ENCODE data around the gene BRMS1L. TPM values are rescaled to one million over a fixed set of nuclear protein-coding genes. Genes with fewer than 3 reads are reported as not detected.

The BRMS1L gene
- total RNA-seq, 1 donor, result 5.6 TPM

DNA sequence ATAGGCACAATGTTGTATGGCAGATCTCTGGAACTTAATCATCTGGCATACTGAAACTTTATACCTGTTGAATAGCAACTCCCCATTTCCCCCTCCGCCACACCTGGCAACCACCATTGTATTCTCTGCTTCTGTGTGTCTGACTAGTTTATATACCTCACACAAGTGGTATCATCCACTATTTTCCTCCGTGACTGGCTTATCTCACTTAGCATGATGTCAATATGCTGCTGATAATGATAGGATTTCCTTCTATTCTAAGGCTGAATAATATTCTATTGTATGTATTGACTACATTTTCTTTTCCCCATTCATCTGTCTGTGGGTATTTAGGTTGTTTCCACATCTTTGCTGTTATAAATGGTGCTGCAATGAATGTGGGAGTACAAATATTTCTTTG is 21.5 kb downstream of the BRMS1L start:
- TF ChIP-seq CTCF (IDR thresholded peaks at IDR 0.05; ENCODE audit: insufficient read depth, low read depth, low read length), result no peak
- no peak overlapping the region for H3K4me3 ChIP-seq (ENCODE audit: low read depth, low read length)
- DNase-seq (ENCODE audit: low read depth), result no peak

GRCh38 chr14:35849122-35849521 is 23.0 kb downstream of the BRMS1L start:
- no peak for TF ChIP-seq CTCF (IDR thresholded peaks at IDR 0.05; ENCODE audit: insufficient read depth, low read depth, low read length)
- DNase-seq (ENCODE audit: low read depth), result no peak
- no peak overlapping the region for H3K4me3 ChIP-seq (ENCODE audit: low read depth, low read length)

- DNase-seq (ENCODE audit: low read depth), result no peak
- no peak overlapping the region for H3K4me3 ChIP-seq (ENCODE audit: low read depth, low read length)
- TF ChIP-seq CTCF (IDR thresholded peaks at IDR 0.05; ENCODE audit: insufficient read depth, low read depth, low read length), result no peak
These were observed 25.7 kb downstream of the BRMS1L start for GRCh38 chr14:35851823-35852222.

GRCh38 chr14:35853225-35853624 is 27.1 kb downstream of the BRMS1L start:
- no peak for DNase-seq (ENCODE audit: low read depth)
- H3K4me3 ChIP-seq (ENCODE audit: low read depth, low read length), result no peak overlapping the region
- TF ChIP-seq CTCF (IDR thresholded peaks at IDR 0.05; ENCODE audit: insufficient read depth, low read depth, low read length), result no peak

- no peak overlapping the region for H3K4me3 ChIP-seq (ENCODE audit: low read depth, low read length)
- TF ChIP-seq CTCF (IDR thresholded peaks at IDR 0.05; ENCODE audit: insufficient read depth, low read depth, low read length), result no peak
- no peak for DNase-seq (ENCODE audit: low read depth)
These were observed 28.6 kb downstream of the BRMS1L start for GRCh38 chr14:35854696-35855270.

DNA sequence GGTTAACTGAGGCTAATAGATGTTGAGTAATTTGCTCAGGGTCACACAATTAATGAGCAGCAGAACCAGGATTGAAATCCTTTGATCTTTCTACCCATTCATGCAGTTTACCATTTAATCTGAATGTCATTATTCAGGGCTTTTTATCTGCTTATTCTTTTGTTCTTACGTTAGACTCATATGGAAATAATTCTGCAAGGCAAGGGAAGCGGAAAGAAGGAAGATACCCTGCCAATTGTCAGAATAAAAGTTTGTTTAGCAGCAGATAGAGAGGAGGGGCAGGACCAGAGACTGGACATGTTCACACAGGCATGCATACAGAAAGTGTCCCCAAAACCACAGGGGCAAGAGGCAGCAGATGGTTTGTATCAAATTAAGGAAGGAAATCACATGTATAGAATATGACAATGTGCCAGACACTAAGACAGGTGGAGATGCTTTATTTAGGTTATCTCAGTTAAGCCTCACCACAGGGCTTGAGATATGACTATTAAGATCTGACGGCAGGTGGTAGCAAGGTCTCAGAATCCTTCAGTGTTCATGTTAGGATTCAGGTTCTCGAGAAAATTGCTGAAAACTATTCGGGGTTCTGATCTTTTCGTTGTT is 29.8 kb downstream of the BRMS1L start:
- TF ChIP-seq CTCF (IDR thresholded peaks at IDR 0.05; ENCODE audit: insufficient read depth, low read depth, low read length), result no peak
- DNase-seq (ENCODE audit: low read depth), result no peak
- no peak overlapping the region for H3K4me3 ChIP-seq (ENCODE audit: low read depth, low read length)
